GM23338 (cell line): ENCODE data around the gene RXRB. TPM values are rescaled to one million over a fixed set of nuclear protein-coding genes. Genes with fewer than 3 reads are reported as not detected.

ENCODE experiments used
- ATAC-seq: fragments of 200-7000 bp; cut with Tn5 transposase; 3 replicates; pipeline ENCODE4 v1.9.1; 2020
- DNase-seq: peaks from one replicate; pipeline ENCODE4 v3.0.0-alpha.2; 2015; ENCODE audit warnings: low spot score
- H2AFZ ChIP-seq: fragments of 200-600 bp; sonication (generic); 2 replicates; pipeline ENCODE4 v1.8.0; 2016; ENCODE audit warnings: antibody characterized with exemption, mild to moderate bottlenecking, moderate library complexity
- H3F3A ChIP-seq: fragments of 200-600 bp; sonication (generic); replicated peaks from 2 replicates; pipeline ENCODE4 v1.8.0; 2017; ENCODE audit warnings: antibody characterized with exemption, mixed run types, low read depth
- H3K27ac ChIP-seq: fragments of 200-600 bp; sonication (generic); 2 replicates; pipeline ENCODE4 v1.6.1; 2016; ENCODE audit warnings: low read depth
- H3K27me3 ChIP-seq: fragments of 200-600 bp; sonication (generic); 2 replicates; pipeline ENCODE4 v1.8.0; 2016; ENCODE audit warnings: mild to moderate bottlenecking, mixed run types, moderate library complexity; ENCODE audit not compliant: insufficient read depth
- H3K36me3 ChIP-seq: fragments of 200-600 bp; sonication (generic); 2 replicates; pipeline ENCODE4 v1.8.0; 2016; ENCODE audit warnings: mild to moderate bottlenecking; ENCODE audit not compliant: insufficient read depth
- H3K4me1 ChIP-seq: fragments of 200-600 bp; sonication (generic); 2 replicates; pipeline ENCODE4 v1.8.0; 2016; ENCODE audit warnings: mild to moderate bottlenecking, moderate library complexity; ENCODE audit not compliant: insufficient read depth
- H3K4me2 ChIP-seq: fragments of 200-600 bp; sonication (generic); 2 replicates; pipeline ENCODE4 v1.7.1; 2017; ENCODE audit warnings: mixed run types
- H3K4me3 ChIP-seq: fragments of 200-600 bp; sonication (generic); 2 replicates; pipeline ENCODE4 v1.6.1; 2016; ENCODE audit warnings: mixed run types
- H3K79me2 ChIP-seq: fragments of 200-600 bp; sonication (generic); replicated peaks from 2 replicates; pipeline ENCODE4 v1.8.0; 2017; ENCODE audit warnings: mild to moderate bottlenecking; ENCODE audit not compliant: insufficient read depth
- H3K9me2 ChIP-seq: fragments of 200-600 bp; sonication (generic); 2 replicates; pipeline ENCODE4 v1.8.0; 2017; ENCODE audit not compliant: insufficient read depth
- H4K20me1 ChIP-seq: fragments of 200-600 bp; sonication (generic); replicated peaks from 2 replicates; pipeline ENCODE4 v1.8.0; 2017; ENCODE audit warnings: mild to moderate bottlenecking; ENCODE audit not compliant: insufficient read depth
- H3K27ac Mint-ChIP-seq: 2 replicates; pipeline ENCODE4 v1.8.0; 2020; ENCODE audit warnings: inconsistent platforms, mild to moderate bottlenecking, moderate library complexity, mixed read lengths
- H3K27me3 Mint-ChIP-seq: 3 replicates; pipeline ENCODE4 v1.8.0; 2022; ENCODE audit warnings: low read depth, mild to moderate bottlenecking, moderate library complexity, mixed read lengths, inconsistent platforms; ENCODE audit not compliant: insufficient read depth, poor library complexity
- H3K36me3 Mint-ChIP-seq: 3 replicates; pipeline ENCODE4 v1.8.0; 2021; ENCODE audit warnings: low read depth, mild to moderate bottlenecking, inconsistent platforms, moderate library complexity, mixed read lengths
- H3K4me1 Mint-ChIP-seq: 3 replicates; pipeline ENCODE4 v1.8.0; 2020; ENCODE audit warnings: mild to moderate bottlenecking, inconsistent platforms, mixed read lengths
- H3K4me3 Mint-ChIP-seq: 3 replicates; pipeline ENCODE4 v1.8.0; 2021; ENCODE audit warnings: moderate library complexity, mild to moderate bottlenecking, inconsistent platforms, mixed read lengths
- H3K9me3 Mint-ChIP-seq: 3 replicates; pipeline ENCODE4 v1.8.0; 2020; ENCODE audit warnings: moderate library complexity, mild to moderate bottlenecking, inconsistent platforms, mixed read lengths
- NANOG ChIP-seq: IDR thresholded peaks from 2 replicates; pipeline ENCODE4 v1.6.1; 2016; ENCODE audit warnings: antibody characterized with exemption, borderline replicate concordance
- STAT1 ChIP-seq: IDR thresholded peaks from one replicate; pipeline ENCODE4 v1.6.1; 2016; ENCODE audit warnings: antibody characterized with exemption; ENCODE audit not compliant: unreplicated experiment
- ZNF114 ChIP-seq: fragments of 250-450 bp; sonication (Bioruptor Pico); IDR thresholded peaks from 2 replicates; pipeline ENCODE4 v1.5.0; 2020; ENCODE audit warnings: mild to moderate bottlenecking, moderate library complexity
- ZNF331 ChIP-seq: fragments of 250-450 bp; sonication (Bioruptor Pico); IDR thresholded peaks from 2 replicates; pipeline ENCODE4 v1.5.0; 2020; ENCODE audit warnings: low read depth, mild to moderate bottlenecking, moderate library complexity
- polyA plus RNA-seq: library from polyadenylated mRNA; unstranded; fragments of >200 nt; fragmentation: Nextera tagmentation; extraction: Ambion mirVana; gene quantifications from 2 replicates; pipeline ENCODE4 v1.2.1, GENCODE V29; 2016
- total RNA-seq: library from RNA; depleted of rRNA; stranded (reverse); fragments of >200 nt; shearing (Covaris generic); gene quantifications from 2 replicates; pipeline ENCODE4 v1.2.3, GENCODE V29; 2014
- TF ChIP-seq, protein P1 (sequence below): fragments of 250-450 bp; sonication (Bioruptor Pico); IDR thresholded peaks from 2 replicates; pipeline ENCODE4 v1.5.0; 2020; ENCODE audit warnings: mild to moderate bottlenecking, moderate library complexity
- TF ChIP-seq, protein P2 (sequence below), 2 experiments: fragments of 200-600 bp in 1 of 2; sonication (generic) in 1 of 2; conservative IDR thresholded peaks; 2 replicates each; pipeline versions ENCODE4 v1.5.1 to v1.6.1; 2016 to 2017; ENCODE audit warnings: antibody characterized with exemption in 2 of 2, low read depth in 2 of 2, mild to moderate bottlenecking in 2 of 2, moderate library complexity in 1 of 2

The RXRB gene
- total and polyA plus RNA-seq, 2 experiments from 2014 or later, result 6.9 to 11.6 TPM

DNA sequence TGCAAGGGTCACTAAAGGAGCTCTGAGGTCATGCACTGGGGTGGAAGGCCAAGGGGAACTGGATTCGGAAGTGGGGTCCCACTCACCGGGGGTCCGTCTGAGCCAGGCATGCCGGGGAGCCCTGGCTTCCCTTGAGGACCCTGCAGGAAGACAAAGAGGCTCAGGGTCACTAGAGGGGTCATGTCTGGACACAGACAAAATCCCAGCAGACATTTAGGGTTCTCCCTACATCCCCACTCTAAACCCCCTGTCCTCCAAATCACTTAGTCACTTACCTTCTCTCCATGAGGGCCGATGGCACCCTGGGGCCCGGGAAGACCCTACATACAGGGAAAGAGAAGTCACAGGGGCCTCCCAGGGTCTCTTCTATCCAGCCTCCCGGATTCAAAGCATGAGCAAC, 23.6 kb downstream of the RXRB start (continued):
- TF ChIP-seq, protein P1, sequence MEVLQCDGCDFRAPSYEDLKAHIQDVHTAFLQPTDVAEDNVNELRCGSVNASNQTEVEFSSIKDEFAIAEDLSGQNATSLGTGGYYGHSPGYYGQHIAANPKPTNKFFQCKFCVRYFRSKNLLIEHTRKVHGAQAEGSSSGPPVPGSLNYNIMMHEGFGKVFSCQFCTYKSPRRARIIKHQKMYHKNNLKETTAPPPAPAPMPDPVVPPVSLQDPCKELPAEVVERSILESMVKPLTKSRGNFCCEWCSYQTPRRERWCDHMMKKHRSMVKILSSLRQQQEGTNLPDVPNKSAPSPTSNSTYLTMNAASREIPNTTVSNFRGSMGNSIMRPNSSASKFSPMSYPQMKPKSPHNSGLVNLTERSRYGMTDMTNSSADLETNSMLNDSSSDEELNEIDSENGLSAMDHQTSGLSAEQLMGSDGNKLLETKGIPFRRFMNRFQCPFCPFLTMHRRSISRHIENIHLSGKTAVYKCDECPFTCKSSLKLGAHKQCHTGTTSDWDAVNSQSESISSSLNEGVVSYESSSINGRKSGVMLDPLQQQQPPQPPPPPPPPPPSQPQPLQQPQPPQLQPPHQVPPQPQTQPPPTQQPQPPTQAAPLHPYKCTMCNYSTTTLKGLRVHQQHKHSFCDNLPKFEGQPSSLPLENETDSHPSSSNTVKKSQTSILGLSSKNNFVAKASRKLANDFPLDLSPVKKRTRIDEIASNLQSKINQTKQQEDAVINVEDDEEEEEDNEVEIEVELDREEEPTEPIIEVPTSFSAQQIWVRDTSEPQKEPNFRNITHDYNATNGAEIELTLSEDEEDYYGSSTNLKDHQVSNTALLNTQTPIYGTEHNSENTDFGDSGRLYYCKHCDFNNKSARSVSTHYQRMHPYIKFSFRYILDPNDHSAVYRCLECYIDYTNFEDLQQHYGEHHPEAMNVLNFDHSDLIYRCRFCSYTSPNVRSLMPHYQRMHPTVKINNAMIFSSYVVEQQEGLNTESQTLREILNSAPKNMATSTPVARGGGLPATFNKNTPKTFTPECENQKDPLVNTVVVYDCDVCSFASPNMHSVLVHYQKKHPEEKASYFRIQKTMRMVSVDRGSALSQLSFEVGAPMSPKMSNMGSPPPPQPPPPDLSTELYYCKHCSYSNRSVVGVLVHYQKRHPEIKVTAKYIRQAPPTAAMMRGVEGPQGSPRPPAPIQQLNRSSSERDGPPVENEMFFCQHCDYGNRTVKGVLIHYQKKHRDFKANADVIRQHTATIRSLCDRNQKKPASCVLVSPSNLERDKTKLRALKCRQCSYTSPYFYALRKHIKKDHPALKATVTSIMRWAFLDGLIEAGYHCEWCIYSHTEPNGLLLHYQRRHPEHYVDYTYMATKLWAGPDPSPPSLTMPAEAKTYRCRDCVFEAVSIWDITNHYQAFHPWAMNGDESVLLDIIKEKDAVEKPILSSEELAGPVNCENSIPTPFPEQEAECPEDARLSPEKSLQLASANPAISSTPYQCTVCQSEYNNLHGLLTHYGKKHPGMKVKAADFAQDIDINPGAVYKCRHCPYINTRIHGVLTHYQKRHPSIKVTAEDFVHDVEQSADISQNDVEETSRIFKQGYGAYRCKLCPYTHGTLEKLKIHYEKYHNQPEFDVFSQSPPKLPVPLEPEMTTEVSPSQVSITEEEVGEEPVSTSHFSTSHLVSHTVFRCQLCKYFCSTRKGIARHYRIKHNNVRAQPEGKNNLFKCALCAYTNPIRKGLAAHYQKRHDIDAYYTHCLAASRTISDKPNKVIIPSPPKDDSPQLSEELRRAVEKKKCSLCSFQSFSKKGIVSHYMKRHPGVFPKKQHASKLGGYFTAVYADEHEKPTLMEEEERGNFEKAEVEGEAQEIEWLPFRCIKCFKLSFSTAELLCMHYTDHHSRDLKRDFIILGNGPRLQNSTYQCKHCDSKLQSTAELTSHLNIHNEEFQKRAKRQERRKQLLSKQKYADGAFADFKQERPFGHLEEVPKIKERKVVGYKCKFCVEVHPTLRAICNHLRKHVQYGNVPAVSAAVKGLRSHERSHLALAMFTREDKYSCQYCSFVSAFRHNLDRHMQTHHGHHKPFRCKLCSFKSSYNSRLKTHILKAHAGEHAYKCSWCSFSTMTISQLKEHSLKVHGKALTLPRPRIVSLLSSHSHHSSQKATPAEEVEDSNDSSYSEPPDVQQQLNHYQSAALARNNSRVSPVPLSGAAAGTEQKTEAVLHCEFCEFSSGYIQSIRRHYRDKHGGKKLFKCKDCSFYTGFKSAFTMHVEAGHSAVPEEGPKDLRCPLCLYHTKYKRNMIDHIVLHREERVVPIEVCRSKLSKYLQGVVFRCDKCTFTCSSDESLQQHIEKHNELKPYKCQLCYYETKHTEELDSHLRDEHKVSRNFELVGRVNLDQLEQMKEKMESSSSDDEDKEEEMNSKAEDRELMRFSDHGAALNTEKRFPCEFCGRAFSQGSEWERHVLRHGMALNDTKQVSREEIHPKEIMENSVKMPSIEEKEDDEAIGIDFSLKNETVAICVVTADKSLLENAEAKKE (CRISPR knock-in tag), result no peak
- TF ChIP-seq ZNF114 (no peak), STAT1 (no peak), ZNF331 (CRISPR knock-in tag) (no peak)

- H3K4me1 ChIP-seq, result no peaks in the 10 kb centered on the region; the same call in 1 of the 2 replicates
- peaks cover 12% of the 10 kb centered on the region for H3K27me3 Mint-ChIP-seq
- DNase-seq, result no peak
These were observed 24.9 kb downstream of the RXRB start for GRCh38 chr6:33175436-33176069.

More at GRCh38 chr6:33175436-33176069, 24.9 kb downstream of the RXRB start:
- no peak overlapping the region for H3K4me3 Mint-ChIP-seq
- no peaks in the 10 kb centered on the region for H3K9me3 Mint-ChIP-seq
- Histone ChIP-seq H3K79me2 (no peaks in the 10 kb centered on the region), H3K4me3 (no peak overlapping the region), H3K4me2 (no peak overlapping the region), H3K36me3 (no peaks in the 10 kb centered on the region), H3F3A (no peaks in the 10 kb centered on the region), H4K20me1 (no peaks in the 10 kb centered on the region), H2AFZ (no peak overlapping the region), H3K27ac (no peak overlapping the region), H3K27me3 (no peaks in the 10 kb centered on the region), H3K9me2 (no peaks in the 10 kb centered on the region)
- H3K4me1 Mint-ChIP-seq, result peaks cover 6% of the 10 kb centered on the region
- no peak overlapping the region for H3K27ac Mint-ChIP-seq
- TF ChIP-seq ZNF331 (CRISPR knock-in tag), result no peak
- TF ChIP-seq, protein P2, sequence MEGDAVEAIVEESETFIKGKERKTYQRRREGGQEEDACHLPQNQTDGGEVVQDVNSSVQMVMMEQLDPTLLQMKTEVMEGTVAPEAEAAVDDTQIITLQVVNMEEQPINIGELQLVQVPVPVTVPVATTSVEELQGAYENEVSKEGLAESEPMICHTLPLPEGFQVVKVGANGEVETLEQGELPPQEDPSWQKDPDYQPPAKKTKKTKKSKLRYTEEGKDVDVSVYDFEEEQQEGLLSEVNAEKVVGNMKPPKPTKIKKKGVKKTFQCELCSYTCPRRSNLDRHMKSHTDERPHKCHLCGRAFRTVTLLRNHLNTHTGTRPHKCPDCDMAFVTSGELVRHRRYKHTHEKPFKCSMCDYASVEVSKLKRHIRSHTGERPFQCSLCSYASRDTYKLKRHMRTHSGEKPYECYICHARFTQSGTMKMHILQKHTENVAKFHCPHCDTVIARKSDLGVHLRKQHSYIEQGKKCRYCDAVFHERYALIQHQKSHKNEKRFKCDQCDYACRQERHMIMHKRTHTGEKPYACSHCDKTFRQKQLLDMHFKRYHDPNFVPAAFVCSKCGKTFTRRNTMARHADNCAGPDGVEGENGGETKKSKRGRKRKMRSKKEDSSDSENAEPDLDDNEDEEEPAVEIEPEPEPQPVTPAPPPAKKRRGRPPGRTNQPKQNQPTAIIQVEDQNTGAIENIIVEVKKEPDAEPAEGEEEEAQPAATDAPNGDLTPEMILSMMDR (conservative IDR thresholded peaks at IDR 0.05; ENCODE audit: low read depth in 2 of 2), result peak in 1 of 2 experiments; percentile 49; a peak in 2 of 4 replicates
- TF ChIP-seq NANOG, result no peak
- H3K36me3 Mint-ChIP-seq, result no peaks in the 10 kb centered on the region
- ATAC-seq, result peak; percentile 50
